Cardiac fibroblast (primary cell): ENCODE measurements around the gene ANKS6.

Source experiments
- DNase-seq, 2 donors: peaks; one replicate each; pipeline versions ENCODE4 v3.0.0 to v3.0.0-alpha.2; 2010; ENCODE audit warnings: low read depth in 2 of 2
- H3K4me3 ChIP-seq, 2 donors: replicated peaks in 1 of 2; 1 replicate in 1 of 2; 2 replicates in 1 of 2; pipeline ENCODE4 v1.5.1; 2011; ENCODE audit warnings: low read depth in 2 of 2, low read length in 2 of 2, mild to moderate bottlenecking in 2 of 2, moderate library complexity in 1 of 2
- TF ChIP-seq, protein P1 (sequence below): IDR thresholded peaks from one replicate; pipeline ENCODE4 v1.5.1; 2011; ENCODE audit warnings: low read depth, mild to moderate bottlenecking, low read length, inconsistent platforms

Gene ANKS6

DNA sequence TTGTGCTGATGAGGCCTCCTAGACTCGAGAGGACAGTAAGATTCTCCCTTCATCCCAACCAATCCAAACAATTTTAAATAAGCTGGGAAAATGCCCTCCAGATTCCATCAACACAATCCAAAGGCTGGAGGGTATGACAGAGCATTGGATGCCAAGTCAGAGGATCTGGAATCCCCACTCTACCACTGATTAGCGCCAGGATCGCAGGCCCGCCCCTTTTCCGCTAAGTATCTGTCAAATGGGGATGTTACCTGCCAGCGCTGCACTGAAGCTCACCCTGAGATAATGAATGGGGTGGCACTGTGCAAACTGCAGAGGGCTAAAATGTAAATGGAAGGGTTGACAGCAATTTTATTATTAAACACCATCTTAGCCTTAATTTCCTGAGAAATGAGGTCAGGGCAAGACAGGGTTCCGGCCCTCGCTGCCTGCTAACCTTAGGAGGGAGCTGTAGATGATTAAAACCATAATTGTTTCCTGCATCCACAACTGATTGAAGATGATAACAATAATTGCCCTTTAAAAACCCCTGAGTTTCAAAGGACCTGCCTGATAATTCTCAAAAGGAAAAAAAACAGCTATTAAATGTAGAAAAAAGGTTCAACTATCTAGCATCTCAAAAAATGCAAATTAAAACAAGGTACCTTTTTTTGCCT lies 56.0 kb downstream of the ANKS6 start:
- H3K4me3 ChIP-seq: no peak overlapping the region
- no peak for DNase-seq
- TF ChIP-seq, protein P1, sequence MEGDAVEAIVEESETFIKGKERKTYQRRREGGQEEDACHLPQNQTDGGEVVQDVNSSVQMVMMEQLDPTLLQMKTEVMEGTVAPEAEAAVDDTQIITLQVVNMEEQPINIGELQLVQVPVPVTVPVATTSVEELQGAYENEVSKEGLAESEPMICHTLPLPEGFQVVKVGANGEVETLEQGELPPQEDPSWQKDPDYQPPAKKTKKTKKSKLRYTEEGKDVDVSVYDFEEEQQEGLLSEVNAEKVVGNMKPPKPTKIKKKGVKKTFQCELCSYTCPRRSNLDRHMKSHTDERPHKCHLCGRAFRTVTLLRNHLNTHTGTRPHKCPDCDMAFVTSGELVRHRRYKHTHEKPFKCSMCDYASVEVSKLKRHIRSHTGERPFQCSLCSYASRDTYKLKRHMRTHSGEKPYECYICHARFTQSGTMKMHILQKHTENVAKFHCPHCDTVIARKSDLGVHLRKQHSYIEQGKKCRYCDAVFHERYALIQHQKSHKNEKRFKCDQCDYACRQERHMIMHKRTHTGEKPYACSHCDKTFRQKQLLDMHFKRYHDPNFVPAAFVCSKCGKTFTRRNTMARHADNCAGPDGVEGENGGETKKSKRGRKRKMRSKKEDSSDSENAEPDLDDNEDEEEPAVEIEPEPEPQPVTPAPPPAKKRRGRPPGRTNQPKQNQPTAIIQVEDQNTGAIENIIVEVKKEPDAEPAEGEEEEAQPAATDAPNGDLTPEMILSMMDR: no peak

DNA sequence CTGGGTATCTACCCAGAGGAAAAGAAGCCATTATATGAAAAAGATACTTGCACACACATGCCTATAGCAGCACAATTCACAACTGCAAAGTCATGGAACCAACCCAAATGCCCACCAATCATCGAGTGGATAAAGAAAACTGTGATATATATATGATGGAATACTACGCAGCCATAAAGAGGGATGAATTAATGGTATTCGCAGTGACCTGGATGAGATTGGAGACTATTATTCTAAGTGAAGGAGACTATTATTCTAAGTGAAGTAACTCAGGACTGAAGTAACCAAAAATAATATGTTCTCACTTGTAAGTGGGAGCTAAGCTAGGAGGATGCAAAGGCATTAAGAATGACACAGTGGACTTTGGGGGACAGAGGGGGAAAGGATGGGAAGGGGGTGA lies 57.6 kb downstream of the ANKS6 start:
- TF ChIP-seq, protein P1: no peak

DNA sequence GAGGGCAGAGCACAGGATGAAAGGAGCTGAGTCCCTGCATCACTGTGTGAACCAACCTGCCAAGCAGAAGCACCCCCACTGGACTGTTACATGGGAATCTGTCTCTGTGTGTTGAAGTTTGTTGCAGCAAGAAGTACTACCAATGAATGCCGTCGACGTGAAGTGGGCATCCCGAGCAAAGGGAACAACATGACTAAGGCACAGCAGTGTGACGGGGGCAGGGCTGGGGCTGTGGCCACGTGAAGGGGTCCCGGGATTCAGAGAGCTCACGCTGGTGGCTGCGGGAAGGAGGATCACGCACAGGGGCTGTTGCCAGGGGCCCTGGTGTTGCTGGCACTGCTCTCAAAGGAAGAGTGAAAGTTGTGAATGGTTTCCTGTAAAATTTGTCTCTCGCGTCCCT lies 60.1 kb downstream of the ANKS6 start:
- no peak for DNase-seq
- TF ChIP-seq, protein P1: no peak
- H3K4me3 ChIP-seq: no peak overlapping the region

More for the DNA sequence above, 57.6 kb downstream of the ANKS6 start:
- DNase-seq: no peak
- H3K4me3 ChIP-seq: no peak overlapping the region

DNA sequence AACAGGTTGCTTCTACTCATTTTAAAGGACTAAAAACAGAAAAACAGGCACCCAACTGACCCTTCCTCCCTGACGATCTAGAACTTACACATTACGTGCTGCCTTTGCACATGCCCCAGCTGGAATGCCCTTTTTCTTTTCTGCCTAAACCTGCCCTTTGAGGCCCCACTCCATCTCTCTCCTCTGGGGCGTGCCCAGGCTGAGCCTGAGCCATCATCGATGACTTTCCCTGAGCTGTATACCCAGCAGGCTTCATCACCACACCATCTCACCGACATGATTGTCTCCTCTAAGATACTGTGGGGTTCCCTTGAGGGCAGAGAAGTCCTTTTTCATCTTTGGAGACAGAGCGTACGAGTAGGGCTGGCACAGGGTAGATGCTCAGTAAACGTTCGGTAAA lies 63.6 kb downstream of the ANKS6 start:
- no peak for DNase-seq
- H3K4me3 ChIP-seq: no peak overlapping the region
- TF ChIP-seq, protein P1: no peak

DNA sequence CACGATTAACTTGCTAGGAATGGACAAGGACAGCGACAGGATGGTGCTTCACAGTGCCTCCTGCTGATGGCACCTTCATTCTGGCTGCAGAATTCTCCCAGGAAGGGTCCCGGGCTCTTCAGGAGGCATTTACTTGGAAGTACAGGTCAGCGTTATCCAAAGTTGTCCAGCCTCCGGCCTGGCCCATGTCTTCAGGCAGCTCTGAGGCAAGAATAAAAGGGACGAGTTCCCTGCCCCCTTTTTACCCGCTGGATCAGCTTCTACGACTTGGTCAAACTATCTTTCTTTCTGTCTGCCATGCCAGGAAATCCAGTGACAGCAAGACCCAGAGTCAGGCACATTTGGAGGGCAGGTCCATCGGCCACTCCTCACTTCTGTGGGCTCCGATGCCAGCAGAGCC lies 64.3 kb downstream of the ANKS6 start:
- TF ChIP-seq, protein P1: no peak

GRCh38 chr9:98730871-98731270 lies 65.5 kb downstream of the ANKS6 start:
- TF ChIP-seq, protein P1: no peak
- DNase-seq: no peak
- H3K4me3 ChIP-seq: no peak overlapping the region

More for the DNA sequence above, 64.3 kb downstream of the ANKS6 start:
- DNase-seq: no peak
- no peak overlapping the region for H3K4me3 ChIP-seq

DNA sequence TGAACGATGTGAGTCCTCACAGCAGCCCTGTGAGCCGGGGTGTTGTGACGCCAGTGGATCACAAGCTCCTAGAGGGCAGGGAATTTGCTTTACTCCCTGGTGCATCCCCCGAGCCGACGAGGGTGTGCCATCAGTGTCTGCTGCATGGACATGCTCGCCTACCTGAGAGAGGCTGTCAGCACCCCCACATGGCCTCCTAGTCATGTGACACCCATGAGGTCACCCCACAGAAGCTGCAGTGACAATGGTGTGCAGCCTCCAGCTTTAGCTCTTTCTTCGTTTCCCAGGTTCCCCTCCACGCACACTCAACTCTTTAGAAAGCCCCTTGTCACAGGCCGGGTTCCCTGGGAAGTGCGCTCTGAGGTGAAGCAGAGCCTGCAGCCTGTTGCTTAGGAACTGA lies 67.9 kb downstream of the ANKS6 start:
- H3K4me3 ChIP-seq: no peak overlapping the region
- no peak for DNase-seq
- TF ChIP-seq, protein P1: no peak
